Fibroblast of skin of back (primary cell): ENCODE data around the gene PIGQ.

ENCODE experiments used
- DNase-seq: peaks from one replicate; pipeline ENCODE4 v3.0.0-alpha.2; 2013

Gene PIGQ

DNA sequence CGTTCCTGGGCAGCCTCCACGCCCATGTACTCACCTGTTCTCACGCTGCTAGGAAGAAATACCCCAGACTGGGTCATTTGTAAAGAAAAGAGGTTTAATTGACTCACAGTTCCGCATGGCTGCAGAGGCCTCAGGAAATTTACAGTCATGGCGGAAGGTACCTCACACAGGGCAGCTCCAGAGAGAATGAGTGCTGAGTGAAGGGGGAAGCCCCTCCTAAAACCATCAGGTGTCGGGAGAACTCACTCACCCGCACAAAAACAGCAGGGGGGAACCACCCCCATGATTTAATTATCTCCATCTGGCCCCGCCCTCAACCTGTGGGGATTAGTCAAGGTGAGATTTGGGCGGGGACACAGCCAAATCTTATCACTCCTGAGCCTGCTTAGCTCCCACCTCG is 38.3 kb downstream of the PIGQ start:
- DNase-seq, result no peak

DNA sequence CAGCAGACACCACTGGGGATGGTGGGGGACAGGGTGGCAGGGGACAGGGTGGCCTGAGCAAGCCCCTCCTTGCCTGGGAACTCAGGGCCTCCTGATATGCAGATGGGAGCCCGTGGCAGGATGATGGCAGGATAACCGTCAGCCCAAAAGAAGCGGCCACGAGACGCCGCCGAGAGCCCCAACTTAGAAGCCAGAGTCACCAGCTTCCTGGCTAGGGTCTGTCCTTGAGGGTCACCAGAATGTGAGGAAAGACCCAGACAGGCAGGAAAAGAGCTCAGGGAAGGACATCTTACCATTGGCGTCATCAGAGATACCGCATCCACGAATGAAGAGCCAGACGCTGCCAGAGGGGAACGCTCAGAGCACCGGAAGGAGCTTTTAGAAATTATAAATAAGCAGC is 39.5 kb downstream of the PIGQ start:
- DNase-seq, result no peak

DNA sequence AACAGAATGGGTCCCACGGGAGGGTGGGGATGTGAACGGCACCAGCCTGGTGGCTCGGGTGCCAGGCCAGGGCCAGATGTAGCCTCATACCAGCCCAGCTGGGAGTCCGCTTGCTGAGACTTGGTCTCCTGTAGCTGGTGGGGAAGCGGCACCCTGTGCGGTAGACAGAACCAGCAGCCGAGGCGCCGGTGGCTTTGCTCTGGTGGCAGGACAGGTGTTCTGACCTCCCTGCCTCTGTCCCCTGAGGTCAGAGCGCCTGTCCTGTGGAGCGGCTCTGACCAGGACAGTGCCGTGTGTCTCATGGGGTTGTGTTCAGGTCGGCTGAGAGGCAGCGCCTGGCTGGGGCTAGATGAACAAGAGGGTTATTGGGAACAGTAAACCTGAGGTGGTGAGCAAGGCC is 40.2 kb downstream of the PIGQ start:
- DNase-seq, result no peak

DNA sequence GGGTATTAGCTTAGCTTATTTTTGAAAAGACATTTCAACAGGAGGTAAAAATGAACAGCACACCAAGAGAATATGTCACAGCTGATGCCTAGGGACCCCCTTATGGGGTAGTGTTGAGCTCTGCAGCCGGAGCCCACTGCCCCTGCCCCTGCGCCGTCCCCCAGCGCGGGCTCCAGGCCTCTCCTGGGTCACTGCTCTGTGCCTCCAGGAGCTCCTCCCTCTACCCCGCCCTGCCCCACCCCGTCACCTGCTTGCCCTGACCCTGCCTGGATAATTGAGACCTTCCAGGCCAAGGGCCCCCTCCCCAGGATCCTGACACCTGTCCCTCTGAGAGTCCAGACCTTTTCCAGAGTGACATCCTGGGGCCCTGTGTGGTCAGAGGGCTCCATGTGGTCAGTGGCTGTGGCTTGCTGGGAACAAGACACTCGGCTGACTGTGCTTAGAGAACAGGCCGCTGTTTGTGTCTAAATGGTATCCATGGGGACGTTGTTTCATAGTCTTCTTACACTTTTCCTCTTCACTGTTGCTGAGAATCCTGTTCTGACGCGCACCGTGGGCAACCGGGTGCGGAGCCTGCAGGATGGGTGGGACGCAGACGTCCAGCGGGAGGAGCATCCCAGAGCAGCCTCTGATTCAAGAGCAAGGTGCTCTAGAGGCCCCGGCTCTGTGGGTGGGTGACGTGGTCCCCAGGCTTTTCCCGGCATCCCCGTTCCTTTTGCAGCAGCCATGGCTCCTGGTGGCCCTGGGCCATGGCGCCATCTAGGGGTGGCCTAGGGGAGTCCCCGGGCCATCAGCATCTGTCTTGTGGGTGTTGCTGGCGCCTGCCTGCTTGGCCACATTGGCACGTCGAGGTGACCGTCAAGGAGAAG is 41.0 kb downstream of the PIGQ start:
- DNase-seq, result no peak

DNA sequence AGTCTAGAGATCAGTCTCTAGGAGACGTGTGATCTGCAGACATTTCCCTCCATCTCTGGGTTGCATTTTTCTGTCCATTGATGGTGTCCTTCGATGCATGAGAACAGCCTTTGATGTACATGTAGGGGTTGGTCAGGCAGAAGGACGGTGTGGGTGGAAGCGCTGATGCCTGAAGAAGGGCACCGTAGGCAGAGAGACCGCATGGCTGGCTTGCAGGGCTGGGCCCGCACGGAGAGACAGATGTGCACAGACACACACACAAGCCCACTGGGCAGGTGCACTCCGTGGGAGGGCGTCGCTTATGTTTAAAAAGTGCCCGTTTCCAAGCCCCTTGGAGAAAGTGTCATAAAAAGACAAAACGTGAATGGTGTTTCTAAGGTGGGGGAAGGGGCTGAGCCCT is 45.4 kb downstream of the PIGQ start:
- no peak for DNase-seq

DNA sequence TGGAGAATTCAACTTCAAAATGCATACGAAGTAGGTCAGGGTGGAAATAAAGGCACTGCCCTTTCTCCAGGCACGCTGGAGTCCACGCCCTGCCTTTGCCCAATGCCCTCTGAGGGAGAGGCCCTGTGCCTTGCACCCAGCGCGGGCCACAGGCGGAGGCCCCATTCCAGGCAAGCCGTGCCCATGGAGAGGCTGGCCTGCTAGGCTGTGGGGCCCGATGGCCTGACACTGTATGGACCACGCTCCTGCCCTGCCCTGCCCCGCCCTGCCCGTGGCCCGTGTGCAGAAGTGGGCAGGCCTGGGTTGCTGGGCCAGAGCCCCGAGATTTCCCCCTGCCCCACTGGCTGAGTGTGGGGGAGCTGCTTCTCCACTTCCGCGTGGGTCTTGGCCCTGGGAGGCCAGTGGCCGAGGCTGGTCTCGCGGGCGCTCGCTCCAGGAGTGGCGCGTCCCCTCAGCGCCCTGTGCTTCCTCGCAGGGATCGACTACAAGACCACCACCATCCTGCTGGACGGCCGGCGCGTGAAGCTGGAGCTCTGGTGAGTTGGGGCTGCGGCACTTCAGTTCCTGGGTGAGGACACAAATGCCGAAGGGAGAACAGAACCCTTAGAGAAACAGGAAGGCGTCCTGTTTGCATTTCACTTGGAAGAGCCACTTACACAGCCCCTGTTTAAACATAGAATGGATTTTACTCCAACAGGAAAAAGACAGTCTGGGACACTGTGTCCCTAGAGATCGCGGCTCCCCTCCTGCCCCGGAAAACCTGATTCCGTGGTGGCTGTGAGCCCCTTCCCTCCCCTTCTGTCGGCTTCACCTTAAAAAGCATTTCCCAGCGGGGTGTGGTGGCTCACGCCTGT is 47.2 kb downstream of the PIGQ start:
- no peak for DNase-seq

DNA sequence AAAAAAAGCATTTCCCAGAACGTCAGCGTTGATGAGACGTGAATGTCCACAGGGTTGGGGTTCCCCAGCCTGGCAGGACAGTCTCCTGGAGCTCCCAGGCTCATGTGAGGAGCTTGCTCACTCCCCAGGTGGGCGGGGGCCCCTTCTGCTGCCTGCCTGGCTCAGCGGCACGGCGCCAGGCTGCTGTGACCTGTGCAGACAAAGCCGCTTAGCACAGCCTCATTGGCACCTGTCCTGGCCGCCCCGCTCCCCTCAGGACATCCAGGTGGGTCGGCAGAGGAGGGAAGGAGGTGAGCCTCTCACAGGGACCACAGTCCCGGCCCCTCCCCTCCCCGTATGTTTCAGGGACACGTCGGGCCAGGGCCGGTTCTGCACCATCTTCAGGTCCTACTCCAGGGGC is 48.1 kb downstream of the PIGQ start:
- no peak for DNase-seq

DNA sequence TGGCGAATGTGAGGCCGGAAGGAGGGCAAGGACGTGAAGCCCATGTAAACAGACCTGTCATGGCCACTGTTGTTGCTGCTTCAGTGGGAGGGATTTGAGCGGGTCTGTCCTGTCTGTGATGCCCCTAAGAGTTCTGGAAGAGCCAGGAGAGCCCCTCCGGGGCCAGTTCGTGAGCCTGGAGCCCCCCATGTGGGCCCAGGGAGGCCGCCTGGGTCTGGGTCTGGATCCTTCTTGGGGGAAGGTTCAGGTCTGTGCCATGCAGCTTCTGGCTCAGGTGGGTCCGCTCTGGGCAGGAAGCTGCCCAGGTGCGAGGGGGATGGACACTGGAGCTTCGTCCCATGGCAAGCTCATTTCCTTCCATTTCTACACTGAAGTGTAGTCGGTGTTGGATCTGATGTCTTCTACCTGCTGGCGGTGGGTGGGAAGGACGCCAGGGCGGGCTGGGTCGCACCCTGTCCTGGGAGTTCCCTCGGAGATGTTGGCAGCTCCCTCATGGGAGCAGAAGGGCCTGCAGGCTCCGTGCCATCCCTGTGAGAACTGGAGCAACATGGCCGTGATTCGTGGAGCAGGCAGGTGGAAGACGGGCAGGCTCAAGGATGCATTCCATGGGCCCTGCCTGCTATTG is 49.8 kb downstream of the PIGQ start:
- DNase-seq, result no peak

DNA sequence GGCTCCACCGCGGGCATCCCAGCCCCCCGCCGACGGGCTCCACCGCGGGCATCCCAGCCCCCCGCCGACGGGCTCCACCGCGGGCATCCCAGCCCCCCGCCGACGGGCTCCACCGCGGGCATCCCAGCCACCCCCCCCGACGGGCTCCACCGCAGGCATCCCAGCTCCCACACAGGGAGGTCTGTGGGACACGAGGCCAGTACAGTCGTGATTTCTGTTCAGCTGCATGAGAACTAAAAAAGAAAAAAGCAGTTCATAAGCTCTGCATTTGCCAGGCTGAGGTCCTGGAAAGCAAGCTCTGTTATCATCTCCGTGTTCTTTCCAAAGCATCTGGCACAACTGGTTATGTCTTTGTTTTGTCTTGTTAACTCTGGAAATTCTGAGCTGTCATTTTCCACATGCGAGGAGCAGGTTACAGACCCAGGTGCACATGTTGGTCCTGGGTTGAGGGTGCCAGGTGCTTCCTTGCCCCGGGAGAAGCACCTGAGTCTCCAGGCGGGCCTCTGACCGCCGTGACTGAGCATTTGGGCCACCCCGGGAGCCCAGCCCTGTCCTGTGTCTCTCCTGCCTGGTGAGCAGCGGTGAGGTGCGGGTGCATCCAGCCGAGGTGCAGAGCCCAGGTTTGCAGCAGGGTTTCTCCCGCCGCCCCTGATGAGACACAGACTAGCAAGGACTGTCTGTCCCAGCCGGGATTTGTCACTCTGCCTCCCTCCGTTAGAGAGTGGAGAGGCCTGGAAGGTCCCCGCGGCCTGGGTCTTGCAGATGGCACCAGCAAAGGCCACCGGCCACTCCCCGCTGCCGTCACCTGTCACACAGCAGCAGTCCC is 51.1 kb downstream of the PIGQ start:
- DNase-seq, result no peak

DNA sequence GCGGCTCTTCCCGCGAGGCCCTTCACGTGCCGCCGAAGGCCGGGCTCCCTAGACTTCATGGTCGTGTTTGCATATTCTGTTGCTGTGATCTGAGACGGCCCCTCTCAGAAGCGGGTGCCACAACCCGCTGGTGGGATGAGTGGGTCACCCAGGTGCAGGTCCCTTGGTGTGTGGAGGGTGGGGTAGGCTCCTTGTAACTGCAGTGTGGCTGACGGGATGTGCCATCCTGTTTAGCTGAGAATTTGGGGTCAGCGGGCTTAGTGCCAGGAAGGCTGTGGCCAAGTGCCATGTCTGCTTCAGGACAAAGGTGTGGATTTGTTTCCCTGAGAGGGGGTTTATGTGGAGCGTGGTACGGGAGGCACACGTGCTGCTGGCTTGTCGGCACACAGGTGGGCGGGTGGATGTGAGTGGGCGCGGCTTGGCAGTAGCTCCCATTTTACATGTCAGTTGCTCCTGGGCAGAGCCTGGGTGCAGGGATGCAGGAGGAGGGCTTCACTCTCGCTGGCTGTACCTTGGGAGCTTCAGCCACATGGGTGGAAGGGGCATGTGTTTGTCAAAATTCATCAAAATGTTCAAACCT is 51.8 kb downstream of the PIGQ start:
- no peak for DNase-seq

DNA sequence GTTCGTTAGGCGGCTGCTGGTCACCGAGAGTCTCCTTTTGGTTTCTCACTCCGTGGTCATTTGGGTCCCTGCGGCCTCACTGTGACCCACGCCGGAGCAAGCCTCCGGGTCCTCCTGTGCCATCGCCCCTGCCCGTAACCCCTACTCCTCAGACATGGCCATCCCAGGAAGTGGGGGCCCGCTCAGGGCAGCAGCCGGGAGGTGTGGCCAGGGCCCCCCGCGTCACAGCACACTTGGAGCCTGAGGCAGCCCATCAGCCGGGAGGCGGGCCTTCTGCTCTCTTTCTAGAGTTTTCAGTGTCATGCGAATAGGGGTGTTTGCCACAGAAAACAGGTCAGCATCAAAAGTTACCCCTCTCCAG is 53.1 kb downstream of the PIGQ start:
- DNase-seq, result no peak

DNA sequence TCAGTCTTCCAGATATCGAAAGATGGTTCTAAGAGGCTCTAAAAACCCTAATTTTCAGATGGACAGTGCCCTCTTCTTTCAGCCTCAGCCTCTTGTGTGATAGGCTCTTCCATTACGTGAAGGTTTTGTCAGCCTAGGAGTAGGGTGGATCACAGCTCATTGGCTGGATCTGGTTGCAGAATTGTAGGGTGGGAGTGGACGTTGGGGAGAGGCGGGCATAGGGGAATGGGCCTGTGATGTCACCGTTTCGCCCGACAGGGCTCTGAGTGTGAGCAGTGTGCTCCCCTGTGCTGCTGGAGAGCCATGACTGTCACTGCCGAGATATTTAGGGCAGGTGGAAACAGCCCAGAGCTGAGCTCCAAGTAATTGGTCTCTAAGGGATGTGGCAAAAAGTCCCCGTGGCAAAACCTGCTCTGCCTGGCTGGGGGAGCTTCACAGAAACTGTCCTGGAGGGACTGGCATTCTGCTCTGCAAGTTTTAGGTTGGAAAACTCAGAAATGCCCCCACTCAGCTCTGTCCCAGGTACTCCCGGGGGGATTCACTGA is 54.8 kb downstream of the PIGQ start:
- no peak for DNase-seq

DNA sequence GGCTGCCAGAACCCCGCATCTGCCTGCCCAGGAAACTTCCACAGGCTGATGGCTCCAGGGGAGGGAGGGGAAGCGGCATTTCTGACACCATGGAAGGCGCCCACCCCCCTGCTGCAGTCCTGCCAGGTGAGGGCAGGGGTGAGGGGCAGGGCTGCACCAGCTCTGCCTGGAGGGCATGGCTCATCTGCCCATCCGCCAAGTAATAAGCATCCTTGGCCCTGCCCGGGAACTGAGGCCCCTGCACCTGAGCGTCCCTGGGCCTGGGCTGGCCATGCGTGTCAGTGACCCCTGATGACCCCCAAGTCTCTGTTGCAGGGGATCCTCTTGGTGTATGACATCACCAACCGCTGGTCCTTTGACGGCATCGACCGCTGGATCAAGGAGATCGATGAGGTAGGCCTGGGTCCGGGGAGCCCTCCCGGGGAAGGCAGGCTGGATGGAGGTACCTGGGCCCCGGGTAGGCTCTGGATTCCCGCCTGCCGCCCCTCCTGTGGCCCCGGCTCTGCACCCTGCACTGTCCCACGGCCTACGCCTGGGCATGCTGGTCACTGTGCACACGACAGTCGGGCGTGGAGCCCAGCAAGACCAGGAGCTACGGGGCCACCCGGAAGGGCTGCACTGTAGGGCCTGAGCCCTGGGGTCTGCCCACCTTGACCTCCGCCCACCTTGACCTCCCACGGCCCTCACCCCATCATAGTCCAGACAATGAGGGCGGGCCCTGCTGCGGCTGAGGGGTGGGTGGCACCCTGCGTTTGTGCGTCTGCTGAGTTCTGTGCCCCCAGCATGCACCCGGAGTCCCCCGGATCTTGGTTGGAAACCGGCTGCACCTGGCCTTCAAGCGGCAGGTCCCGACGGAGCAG is 55.6 kb downstream of the PIGQ start:
- DNase-seq, result no peak

DNA sequence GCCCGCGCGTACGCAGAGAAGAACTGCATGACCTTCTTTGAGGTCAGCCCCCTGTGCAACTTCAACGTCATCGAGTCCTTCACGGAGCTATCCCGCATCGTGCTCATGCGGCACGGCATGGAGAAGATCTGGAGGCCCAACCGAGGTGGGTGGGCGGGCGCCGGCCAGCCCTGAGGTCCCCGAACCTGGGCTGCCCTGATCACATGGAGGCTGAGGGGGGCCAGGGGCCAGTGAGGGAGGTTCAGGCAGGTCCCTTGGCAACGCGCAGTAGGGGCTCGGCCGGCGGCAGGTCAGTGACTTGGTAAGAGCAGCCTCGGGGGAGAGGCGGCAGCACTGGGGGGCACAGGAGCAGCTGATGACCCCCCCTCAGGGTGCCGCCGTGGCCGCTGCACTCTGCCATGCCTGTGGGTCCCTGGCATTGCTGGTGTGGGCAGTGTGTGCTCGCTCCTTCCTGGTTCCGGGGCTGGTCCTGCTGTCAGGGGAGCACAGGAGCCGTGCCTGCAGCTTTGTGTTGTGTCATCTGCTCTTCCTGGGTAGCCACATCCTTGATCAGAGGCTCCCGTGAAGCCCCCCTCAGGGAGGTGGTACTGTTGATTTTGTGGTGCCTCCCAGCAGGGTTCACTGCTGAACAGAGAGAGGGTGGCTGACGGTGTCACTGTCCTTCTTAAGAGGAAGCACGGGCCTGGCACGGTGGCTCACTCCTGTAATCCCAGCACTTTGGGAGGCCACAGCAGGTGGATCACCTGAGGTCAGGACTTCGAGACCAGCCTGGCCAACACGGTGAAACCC is 56.4 kb downstream of the PIGQ start:
- no peak for DNase-seq

DNA sequence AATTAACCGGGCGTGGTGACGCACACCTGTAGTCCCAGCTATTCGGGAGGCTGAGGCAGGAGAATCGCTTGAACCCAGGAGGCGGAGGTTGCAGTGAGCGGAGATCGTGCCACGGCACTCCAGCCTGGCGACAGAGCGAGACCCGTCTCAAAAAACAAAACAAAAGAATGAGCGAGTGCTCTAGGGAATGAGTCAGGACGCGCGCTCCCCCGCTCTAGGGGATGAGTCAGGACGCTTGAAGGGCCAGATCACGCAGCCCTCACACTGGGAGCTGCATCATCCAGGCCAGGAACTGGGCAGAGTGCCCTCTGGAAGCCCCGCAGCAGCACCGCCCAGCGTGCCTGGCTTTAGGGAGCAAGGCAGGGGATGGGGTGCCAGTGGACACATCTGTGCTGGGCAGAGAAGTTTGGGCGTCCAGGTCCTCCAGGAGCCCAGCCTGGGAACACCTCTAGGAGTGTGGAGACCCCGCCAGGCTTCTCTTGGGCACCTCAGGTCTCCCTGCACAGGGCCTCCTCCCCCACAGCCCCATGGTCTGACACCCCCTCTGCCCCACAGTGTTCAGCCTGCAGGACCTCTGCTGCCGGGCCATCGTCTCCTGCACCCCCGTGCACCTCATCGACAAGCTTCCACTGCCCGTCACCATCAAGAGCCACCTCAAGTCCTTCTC is 57.2 kb downstream of the PIGQ start:
- peak; percentile 98 for DNase-seq

DNA sequence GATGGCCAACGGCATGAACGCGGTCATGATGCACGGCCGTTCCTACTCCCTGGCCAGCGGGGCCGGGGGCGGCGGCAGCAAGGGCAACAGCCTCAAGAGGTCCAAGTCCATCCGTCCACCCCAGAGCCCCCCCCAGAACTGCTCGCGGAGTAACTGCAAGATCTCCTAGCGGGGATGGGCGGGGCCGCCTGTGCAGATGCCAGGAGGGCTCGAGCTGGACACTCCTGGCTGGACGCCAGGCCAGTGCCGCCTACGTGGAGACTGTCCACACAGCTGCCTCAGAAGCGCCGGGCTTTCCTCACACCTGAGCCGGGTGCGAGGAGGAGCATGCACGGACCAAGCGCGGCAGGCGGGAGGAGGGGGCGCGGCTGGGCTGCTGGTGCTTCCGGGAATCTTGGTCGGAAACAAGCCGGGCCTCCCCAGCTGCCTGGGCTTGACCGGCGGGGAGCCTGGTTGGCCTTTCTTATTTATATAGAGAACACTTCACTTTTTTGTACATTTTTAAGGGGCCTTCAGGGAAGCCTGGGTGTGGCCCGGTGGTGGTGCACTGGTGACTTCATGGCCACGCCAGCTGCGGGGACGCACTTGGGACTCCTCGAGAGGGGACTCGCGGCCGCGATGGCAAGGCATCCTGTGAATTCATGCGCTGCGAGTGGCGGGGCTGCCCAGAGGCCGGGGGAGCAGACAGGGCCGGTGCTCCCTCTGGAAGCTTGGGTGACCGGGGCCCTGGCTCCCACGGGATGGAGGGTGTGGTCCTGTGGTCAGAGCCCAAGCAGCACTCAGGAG is 57.9 kb downstream of the PIGQ start:
- no peak for DNase-seq

DNA sequence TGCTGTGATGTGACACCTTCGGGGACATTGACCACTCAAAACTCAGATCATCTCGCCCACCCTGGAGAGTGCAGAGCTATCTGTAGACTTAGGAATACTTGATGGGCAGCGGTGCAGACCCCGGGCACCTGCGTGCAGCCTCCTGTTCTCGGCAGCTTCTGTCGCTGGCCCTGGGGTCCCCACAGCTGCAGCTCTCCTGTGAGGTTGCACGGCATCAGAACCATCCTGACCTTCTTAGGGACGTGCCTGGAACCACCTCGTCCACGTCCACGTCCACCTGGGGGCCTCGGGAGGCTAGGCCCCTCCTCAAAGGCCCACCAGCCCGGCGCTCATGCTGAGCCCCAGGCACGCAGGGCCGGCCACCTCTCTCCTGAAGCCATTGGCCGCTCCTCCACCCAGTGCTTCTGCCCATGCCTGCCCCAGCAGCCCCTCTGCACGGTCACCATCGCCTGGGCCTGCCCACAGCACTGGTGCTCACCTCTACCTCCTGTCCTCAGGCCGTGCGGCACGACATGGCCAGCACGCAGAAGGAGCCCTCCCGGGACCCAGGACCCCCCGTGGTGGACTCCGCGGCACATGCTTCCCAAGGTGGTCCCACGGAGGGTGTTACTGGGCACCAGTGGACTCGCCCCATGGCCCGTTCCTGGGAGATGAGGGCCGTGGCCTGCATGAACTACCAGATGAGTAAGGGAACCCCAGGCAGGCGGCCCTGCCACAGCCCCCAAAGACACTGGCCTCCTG is 58.7 kb downstream of the PIGQ start:
- DNase-seq, result no peak
